GM18951 (cell line): ENCODE results near the gene RAB29.

Experiments used
- POLR2A ChIP-seq: IDR thresholded peaks from 4 replicates; pipeline ENCODE4 v1.6.1; 2011; ENCODE audit warnings: mild to moderate bottlenecking; ENCODE audit not compliant: insufficient read length, insufficient read depth; ENCODE audit errors: extremely low read depth
- in situ Hi-C: fragments of 300-500 bp; cut with MboI; formaldehyde crosslinking; loops from one replicate; pipeline ENCODE4 v1.12.0; 2022; ENCODE audit warnings: low sequenced_read_pairs, mixed read lengths, inconsistent platforms; ENCODE audit not compliant: unreplicated experiment

Gene RAB29

DNA sequence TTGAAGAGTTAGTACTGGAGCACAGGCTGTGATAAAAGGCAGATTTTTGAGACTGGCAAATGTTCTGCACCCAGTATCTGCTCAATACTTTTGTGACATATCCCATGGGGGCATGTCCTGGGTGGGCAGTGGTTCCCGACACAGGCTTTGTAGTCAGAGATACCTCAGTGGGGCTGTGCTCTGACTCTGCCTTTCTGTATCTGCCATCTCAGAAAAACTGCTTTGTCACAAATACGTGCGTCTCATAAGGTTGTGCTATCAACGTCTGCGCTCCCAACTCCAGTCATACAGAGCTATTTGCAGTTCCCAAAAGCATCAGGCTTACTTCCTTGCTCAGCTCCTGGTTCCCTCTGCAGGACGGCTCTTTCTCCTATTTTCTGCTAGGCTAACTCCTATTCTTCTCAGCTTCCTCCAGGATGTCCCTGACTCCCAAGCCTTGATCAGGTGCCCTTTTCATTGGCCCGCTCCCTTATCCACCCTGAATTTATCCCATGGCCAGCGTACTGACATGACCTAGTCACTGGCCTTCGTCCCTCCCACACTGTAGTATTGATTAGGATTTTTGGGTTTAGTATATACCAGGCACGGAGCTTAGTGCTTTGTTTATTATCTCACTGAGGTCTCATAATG, 12.1 kb upstream of the RAB29 start:
- in situ Hi-C loops, result no loop called here
- no peak for TF ChIP-seq POLR2A

DNA sequence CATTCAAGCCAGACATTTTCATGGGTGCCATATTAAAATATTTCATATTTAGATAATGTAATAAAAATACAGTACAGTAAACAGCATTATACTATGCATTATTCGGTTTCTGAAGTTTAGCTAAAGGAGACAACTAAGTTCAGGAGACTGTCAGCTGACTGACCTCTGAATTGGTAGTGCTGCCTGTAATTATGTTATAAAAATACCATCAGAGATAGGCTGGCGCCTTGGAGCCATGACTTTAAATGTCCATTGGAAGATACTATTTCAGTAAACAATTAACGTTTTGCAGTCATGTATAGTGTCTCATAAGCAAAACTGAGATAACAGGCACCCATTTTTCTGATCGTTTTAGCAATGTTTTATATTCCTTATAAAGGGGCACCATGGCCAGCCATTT, 11.3 kb upstream of the RAB29 start:
- TF ChIP-seq POLR2A, result no peak
- in situ Hi-C loops, result no loop called here

DNA sequence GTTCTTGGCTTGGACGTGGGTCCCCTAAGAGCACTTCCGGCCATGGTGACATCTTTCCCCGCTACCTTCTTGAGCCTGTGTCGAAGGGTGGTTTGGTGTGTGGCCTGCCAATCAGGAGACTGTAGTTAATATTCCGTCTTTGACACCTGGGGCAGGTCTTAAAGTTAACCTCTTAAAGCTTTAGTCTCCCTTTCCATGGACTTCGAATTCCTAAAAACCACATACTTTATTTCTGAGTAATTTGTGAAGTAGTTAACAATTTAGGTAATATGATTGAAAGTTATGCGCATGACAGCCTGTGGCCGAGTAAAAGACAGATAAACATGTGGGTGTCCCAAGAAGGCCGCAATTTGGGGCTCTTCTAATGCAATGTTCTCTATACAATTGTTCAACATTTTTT, 10.2 kb upstream of the RAB29 start:
- TF ChIP-seq POLR2A, result no peak
- in situ Hi-C loops, result no loop called here

DNA sequence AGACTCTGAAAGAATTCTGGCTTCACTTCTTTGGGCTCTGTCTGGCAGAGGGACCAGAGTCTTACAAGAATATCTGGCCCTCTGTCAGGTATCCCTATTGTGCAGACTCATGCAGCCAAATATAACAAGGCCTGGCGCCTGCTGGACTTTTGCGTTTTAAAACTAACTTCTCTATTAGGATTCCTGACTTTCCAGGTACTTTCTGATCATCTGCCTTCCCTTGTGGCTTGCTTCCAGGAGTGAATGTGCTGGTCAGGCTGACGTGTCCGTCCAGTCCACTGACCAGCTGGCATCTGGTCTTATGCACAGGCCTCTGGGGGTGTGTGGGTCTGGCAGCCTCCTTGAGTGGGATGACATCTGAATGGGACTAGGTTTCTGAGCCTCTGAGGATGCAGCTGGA, 8.6 kb upstream of the RAB29 start:
- in situ Hi-C loops, result no loop called here
- no peak for TF ChIP-seq POLR2A

GRCh38 chr1:205783433-205783795, 8.1 kb upstream of the RAB29 start:
- no peak for TF ChIP-seq POLR2A
- in situ Hi-C loops, result no loop called here

- no peak for TF ChIP-seq POLR2A
- in situ Hi-C loops, result no loop called here
These were observed 7.5 kb upstream of the RAB29 start for GRCh38 chr1:205782627-205783432.

DNA sequence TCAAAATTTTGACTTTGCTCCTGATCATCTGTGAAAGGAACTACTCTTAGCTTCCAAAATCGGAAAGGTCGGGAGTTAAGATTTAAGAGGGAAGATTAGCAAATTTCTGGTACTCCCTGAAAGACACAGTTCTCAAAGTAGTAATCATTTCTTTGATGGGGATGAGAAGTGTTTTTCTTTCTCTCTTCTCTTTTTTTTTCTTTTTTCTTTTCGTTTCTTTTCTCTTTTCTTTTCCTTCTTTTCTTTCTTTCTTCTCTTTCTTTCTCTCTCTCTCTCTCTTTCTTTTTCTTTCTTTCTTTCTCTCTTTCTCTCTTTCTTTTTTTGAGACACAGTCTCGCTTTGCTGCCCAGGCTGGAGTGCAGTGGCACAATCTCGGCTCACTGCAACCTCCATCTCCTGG, 5.1 kb upstream of the RAB29 start:
- in situ Hi-C loops, result no loop called here
- no peak for TF ChIP-seq POLR2A

- TF ChIP-seq POLR2A, result no peak
- in situ Hi-C loops, result no loop called here
These were observed 2.7 kb upstream of the RAB29 start for GRCh38 chr1:205777994-205778393.

- no peak for TF ChIP-seq POLR2A
- in situ Hi-C loops, result no loop called here
These were observed 405 bp upstream of the RAB29 start for GRCh38 chr1:205775717-205776056.

DNA sequence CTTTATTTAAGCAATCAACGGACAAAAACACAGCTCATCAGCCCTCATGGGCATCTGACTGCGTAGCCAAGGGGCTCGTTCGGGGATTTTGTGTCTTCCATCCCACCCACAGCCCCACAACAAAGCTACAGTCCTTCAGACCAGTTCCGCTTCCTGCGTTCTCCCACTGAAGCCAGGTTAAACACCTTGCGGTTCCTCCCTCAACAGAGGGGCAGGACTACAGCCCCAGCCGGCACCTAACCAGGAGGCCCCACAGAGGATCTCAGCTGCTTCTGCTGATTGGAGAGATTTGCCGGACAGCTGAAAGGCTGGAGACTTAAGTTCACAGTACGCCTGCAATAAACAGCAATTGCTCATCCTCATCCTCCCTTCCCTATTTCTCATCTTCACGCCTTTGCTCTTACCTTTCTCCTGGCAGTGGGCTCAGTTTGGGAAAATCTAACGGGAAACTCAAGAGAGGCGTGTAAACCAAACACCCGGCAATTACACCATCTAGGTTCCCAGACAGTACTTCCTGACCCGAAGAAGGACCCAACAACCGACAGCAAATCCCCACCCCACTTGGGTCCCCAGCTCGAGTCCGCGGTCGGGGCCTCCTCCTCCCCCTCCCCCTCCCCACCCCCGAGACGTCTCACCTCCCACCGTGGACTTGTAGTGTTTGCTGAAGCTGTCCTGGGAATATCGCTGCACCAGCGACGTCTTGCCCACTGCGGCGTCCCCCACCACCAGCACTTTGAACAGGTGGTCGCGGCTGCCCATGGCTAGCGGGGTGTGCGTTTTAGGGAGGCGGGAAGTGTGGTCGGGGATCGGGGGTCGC, 876 bp downstream of the RAB29 start:
- in situ Hi-C loops, result no loop called here

DNA sequence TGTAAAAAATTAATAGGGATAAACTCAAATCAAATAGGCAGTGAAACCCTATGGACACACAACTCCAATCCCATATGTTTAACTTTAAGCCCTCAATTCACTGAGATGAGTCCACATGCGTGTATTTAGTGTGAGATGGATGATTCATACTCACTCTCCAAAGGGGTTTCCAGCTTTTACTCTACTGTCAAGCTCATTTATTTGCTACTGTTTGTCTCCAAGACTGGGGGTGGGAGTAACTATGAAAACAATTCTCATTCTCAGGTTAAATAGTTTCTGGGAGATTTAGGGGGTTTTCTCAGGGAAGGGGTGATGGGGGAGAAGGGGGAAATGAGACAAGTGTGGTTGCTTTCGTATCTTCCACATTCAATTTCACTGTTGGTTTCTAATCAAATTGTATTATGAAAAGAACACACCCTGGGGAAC, 2.7 kb downstream of the RAB29 start:
- TF ChIP-seq POLR2A, result no peak
- in situ Hi-C loops, result no loop called here

More for the DNA sequence above, 876 bp downstream of the RAB29 start:
- TF ChIP-seq POLR2A, result no peak

DNA sequence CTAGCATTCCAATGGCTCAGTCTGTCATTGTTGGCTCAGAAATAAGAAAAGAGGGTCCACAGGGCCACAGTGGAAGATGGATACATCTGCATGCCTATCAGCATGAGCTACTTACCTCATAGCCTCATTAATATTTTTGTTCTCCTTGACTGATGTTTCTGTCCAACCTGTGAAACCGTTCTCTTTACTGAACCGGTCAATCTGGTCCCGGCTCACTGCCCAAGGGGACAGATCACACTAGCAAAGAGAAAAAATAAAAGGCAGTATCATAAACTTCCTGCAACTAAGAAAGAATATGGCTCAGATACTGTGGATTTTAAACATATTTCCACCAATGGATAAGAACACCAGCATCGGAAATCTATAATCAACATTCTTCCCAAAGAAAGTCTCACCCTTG, 4.7 kb downstream of the RAB29 start:
- no peak for TF ChIP-seq POLR2A
- in situ Hi-C loops, result no loop called here

GRCh38 chr1:205769641-205770365, 5.5 kb downstream of the RAB29 start:
- in situ Hi-C loops, result no loop called here
- no peak for TF ChIP-seq POLR2A

DNA sequence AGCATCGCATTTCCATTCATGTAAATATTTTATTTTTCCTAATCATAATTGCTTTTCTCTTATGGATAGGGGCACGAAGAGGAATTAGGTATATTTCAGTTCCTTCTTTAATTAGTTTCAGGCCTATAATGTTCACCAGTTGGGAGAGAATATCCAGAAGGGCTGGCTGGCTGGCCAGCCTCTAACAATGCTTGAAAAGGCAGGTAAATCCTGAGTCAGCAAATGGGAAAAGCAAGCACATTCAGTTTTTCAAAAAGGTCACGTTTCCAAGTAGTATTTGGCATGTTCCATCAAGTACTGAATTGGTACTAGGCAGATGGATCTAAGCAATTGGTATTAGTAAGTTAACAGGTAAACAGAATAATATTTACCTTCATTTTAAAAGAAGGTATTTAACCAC, 8.0 kb downstream of the RAB29 start:
- TF ChIP-seq POLR2A, result no peak
- in situ Hi-C loops, result no loop called here

DNA sequence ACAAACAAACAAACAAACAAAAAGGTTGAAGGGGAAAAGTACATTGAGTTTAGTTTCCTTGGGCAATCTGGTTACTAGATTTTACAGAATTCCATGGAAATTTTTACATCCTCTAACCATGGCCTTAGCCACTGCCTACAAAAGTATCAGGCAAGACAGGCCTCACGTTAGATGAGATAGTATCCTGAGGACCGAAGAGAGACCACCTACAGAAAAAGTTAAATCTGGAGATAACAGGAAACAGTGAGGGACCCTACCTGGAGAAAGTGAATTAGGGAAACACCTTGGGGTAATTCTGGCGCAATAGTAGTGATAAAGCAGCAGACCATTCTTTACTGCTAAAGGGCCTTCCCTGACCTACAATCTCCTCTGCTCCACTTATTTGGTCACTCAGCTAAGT, 8.7 kb downstream of the RAB29 start:
- in situ Hi-C loops, result no loop called here
- TF ChIP-seq POLR2A, result no peak
